IMR-90 (cell line): ENCODE data around the gene ASXL2. TPM values are rescaled to one million over a fixed set of nuclear protein-coding genes. Genes with fewer than 3 reads are reported as not detected.

Experiments
- ATAC-seq: fragments of 200-7000 bp; cut with Tn5 transposase; 2 replicates; pipeline ENCODE4 v1.9.1; 2020; ENCODE audit warnings: low read depth, mild to moderate bottlenecking, moderate library complexity
- BruUV-seq: library from RNA; stranded (reverse); fragments of 400-500 nt; replicated peaks from 2 replicates; lab custom pipeline; 2021; lab: Mats Ljungman, UMichigan
- CTCF ChIA-PET: fragments of 300-600 bp; formaldehyde crosslinking; extraction: SDS; loops from one replicate; lab custom pipeline; 2021; ENCODE audit warnings: antibody characterized with exemption; lab: Yijun Ruan, JAX
- POLR2A ChIA-PET: fragments of 300-600 bp; sonication (Branson Sonifier 250); formaldehyde crosslinking; loops from one replicate; lab custom pipeline; 2022; ENCODE audit warnings: antibody characterized with exemption; ENCODE audit not compliant: unreplicated experiment; lab: Charles Lee
- DNase-seq: peaks from one replicate; pipeline ENCODE4 v3.0.0; 2013
- H2AFZ ChIP-seq: replicated peaks from 2 replicates; pipeline ENCODE3; 2013; ENCODE audit warnings: low read length, mild to moderate bottlenecking; ENCODE audit not compliant: poor library complexity
- H2AK5ac ChIP-seq: 2 replicates; pipeline ENCODE4 v1.6.1; 2013; ENCODE audit warnings: low read depth, low read length, inconsistent platforms
- H2AK9ac ChIP-seq: replicated peaks from 2 replicates; pipeline ENCODE3; 2013; ENCODE audit warnings: mild to moderate bottlenecking, low read depth, low read length, moderate library complexity; ENCODE audit not compliant: poor library complexity
- H2BK120ac ChIP-seq: 2 replicates; pipeline ENCODE4 v1.6.1; 2013; ENCODE audit warnings: low read depth, low read length, inconsistent platforms
- H2BK15ac ChIP-seq: 3 replicates; pipeline ENCODE4 v1.6.1; 2013; ENCODE audit warnings: low read depth, low read length, inconsistent platforms
- H2BK20ac ChIP-seq: 2 replicates; pipeline ENCODE4 v1.6.1; 2013; ENCODE audit warnings: low read depth, mild to moderate bottlenecking, inconsistent platforms, low read length, moderate library complexity
- H2BK5ac ChIP-seq: 2 replicates; pipeline ENCODE4 v1.6.1; 2013; ENCODE audit warnings: mild to moderate bottlenecking, low read depth, low read length, inconsistent platforms; ENCODE audit not compliant: poor library complexity, severe bottlenecking
- H3K14ac ChIP-seq: replicated peaks from 2 replicates; pipeline ENCODE4 v1.6.1; 2013; ENCODE audit warnings: low read depth, low read length, inconsistent platforms
- H3K18ac ChIP-seq: 2 replicates; pipeline ENCODE4 v1.6.1; 2013; ENCODE audit warnings: low read depth, low read length, control low read depth
- H3K23ac ChIP-seq: 2 replicates; pipeline ENCODE4 v1.6.1; 2013; ENCODE audit warnings: low read depth, low read length, inconsistent platforms
- H3K27ac ChIP-seq: 2 replicates; pipeline ENCODE4 v1.5.1; 2013; ENCODE audit warnings: mild to moderate bottlenecking, control low read depth, low read length; ENCODE audit not compliant: insufficient read depth
- H3K27me3 ChIP-seq: 2 replicates; pipeline ENCODE4 v1.6.1; 2013; ENCODE audit warnings: low read length; ENCODE audit not compliant: control insufficient read depth, insufficient read depth
- H3K36me3 ChIP-seq: 2 replicates; pipeline ENCODE4 v1.6.1; 2013; ENCODE audit warnings: low read length, mixed read lengths; ENCODE audit not compliant: control insufficient read depth, insufficient read depth
- H3K4ac ChIP-seq: 2 replicates; pipeline ENCODE4 v1.6.1; 2013; ENCODE audit warnings: low read depth, low read length, inconsistent platforms
- H3K4me1 ChIP-seq: 2 replicates; pipeline ENCODE4 v1.6.1; 2013; ENCODE audit warnings: low read length, mixed read lengths; ENCODE audit not compliant: control insufficient read depth, insufficient read depth
- H3K4me2 ChIP-seq: 2 replicates; pipeline ENCODE4 v1.6.1; 2013; ENCODE audit warnings: low read depth, mild to moderate bottlenecking, control low read depth, low read length, moderate library complexity
- H3K4me3 ChIP-seq: 2 replicates; pipeline ENCODE4 v1.5.1; 2013; ENCODE audit warnings: low read depth, mild to moderate bottlenecking, control low read depth, low read length, moderate library complexity; ENCODE audit not compliant: insufficient read depth
- H3K56ac ChIP-seq: 2 replicates; pipeline ENCODE4 v1.6.1; 2013; ENCODE audit warnings: low read length, inconsistent platforms; ENCODE audit not compliant: insufficient read depth; ENCODE audit errors: extremely low read depth
- H3K79me1 ChIP-seq, 2 experiments: 2 replicates each; pipeline ENCODE4 v1.6.1; 2013; ENCODE audit warnings: low read length in 2 of 2, inconsistent platforms in 1 of 2, low read depth in 1 of 2
- H3K9ac ChIP-seq: 2 replicates; pipeline ENCODE4 v1.6.1; 2013; ENCODE audit warnings: low read depth, low read length, control low read depth
- H3K9me1 ChIP-seq: 2 replicates; pipeline ENCODE4 v1.6.1; 2013; ENCODE audit warnings: low read length, inconsistent platforms; ENCODE audit not compliant: insufficient read depth
- H3K9me3 ChIP-seq: 2 replicates; pipeline ENCODE4 v1.6.1; 2013; ENCODE audit warnings: low read length; ENCODE audit not compliant: control insufficient read depth, insufficient read depth
- H4K20me1 ChIP-seq: 2 replicates; pipeline ENCODE4 v1.6.1; 2013; ENCODE audit warnings: low read length, inconsistent platforms; ENCODE audit not compliant: insufficient read depth
- H4K5ac ChIP-seq: 2 replicates; pipeline ENCODE4 v1.6.1; 2013; ENCODE audit warnings: mild to moderate bottlenecking, low read depth, low read length, control low read depth
- H4K8ac ChIP-seq, 2 experiments: 2 replicates each; pipeline ENCODE4 v1.6.1; 2013; ENCODE audit warnings: low read depth in 2 of 2, low read length in 2 of 2, control low read depth in 1 of 2, inconsistent platforms in 1 of 2
- H4K91ac ChIP-seq: 2 replicates; pipeline ENCODE4 v1.6.1; 2013; ENCODE audit warnings: low read depth, low read length, inconsistent platforms; ENCODE audit not compliant: insufficient read depth
- ELK1 ChIP-seq: fragments of 150-350 bp; IDR thresholded peaks from 2 replicates; pipeline ENCODE4 v1.6.1; 2016; ENCODE audit warnings: low read depth, mild to moderate bottlenecking, low read length, moderate library complexity, borderline replicate concordance
- MAFK ChIP-seq: IDR thresholded peaks from 2 replicates; pipeline ENCODE4 v1.6.1; 2012; ENCODE audit warnings: low read depth, low read length, improper control_type of control experiment
- MXI1 ChIP-seq: IDR thresholded peaks from 2 replicates; pipeline ENCODE4 v1.6.1; 2012; ENCODE audit warnings: low read depth, mild to moderate bottlenecking, low read length, moderate library complexity, borderline replicate concordance
- POLR2A ChIP-seq: IDR thresholded peaks from 2 replicates; pipeline ENCODE4 v1.6.1; 2012; ENCODE audit warnings: mild to moderate bottlenecking, low read depth, low read length
- RCOR1 ChIP-seq: IDR thresholded peaks from 2 replicates; pipeline ENCODE4 v1.6.1; 2012; ENCODE audit warnings: mild to moderate bottlenecking, low read length, improper control_type of control experiment; ENCODE audit not compliant: insufficient replicate concordance
- RFX5 ChIP-seq: IDR thresholded peaks from 2 replicates; pipeline ENCODE4 v1.8.0; 2012; ENCODE audit warnings: low read depth, mild to moderate bottlenecking, low read length, moderate library complexity
- USF2 ChIP-seq: fragments of 150-350 bp; IDR thresholded peaks from 2 replicates; pipeline ENCODE4 v1.6.1; 2017; ENCODE audit warnings: mild to moderate bottlenecking, antibody characterized with exemption, low read length, low read depth
- WGBS, 2 experiments: methylation state at CpG; one replicate each; pipeline versions ENCODE4 v1.1.5 to v1.1.7; 2013; ENCODE audit warnings: missing lambda C conversion rate in 2 of 2; ENCODE audit not compliant: insufficient read length in 1 of 2; ENCODE audit errors: extremely low coverage in 2 of 2; 5-methylcytosine and 5-hydroxymethylcytosine counted together
- dilution Hi-C: fragments of 300-500 bp; cut with HindIII; formaldehyde crosslinking; loops from one replicate; pipeline ENCODE4 v1.14.3; 2018; ENCODE audit warnings: low sequenced_read_pairs; ENCODE audit not compliant: unreplicated experiment
- in situ Hi-C: fragments of 300-500 bp; cut with MboI; formaldehyde crosslinking; loops from 3 replicates; pipeline ENCODE4 v1.14.3; 2019; ENCODE audit warnings: low sequenced_read_pairs, inconsistent platforms, mixed read lengths
- intact Hi-C: fragments of 100-400 bp; cut with micrococcal nuclease; formaldehyde crosslinking; loops from 2 replicates; pipeline ENCODE4 v1.10.0; 2022
- polyA plus RNA-seq, 3 experiments: library from polyadenylated mRNA; depleted of rRNA; stranded (reverse); fragments of >200 nt; gene quantifications; 2 replicates each; pipeline ENCODE4 v1.2.3, GENCODE V29; 2012; ENCODE audit warnings: low replicate concordance in 1 of 3
- total RNA-seq: library from RNA; depleted of rRNA; stranded (reverse); fragments of >200 nt; gene quantifications from 2 replicates; pipeline ENCODE4 v1.2.3, GENCODE V29; 2012

Gene ASXL2
- total and polyA plus RNA-seq, 2 of the 4 experiments (the other 2 are of a cell fraction), result 5.3 to 8.1 TPM

- CTCF ChIA-PET, result no interaction called here
- Histone ChIP-seq H3K9ac (no peak overlapping the region), H2BK5ac (no peak overlapping the region), H3K4me1 (no peaks in the 10 kb centered on the region), H3K18ac (no peak overlapping the region), H2AK9ac (no peak overlapping the region), H3K23ac (no peak overlapping the region), H2BK15ac (no peak overlapping the region), H4K8ac (no peak overlapping the region), H3K27ac (no peak overlapping the region), H3K9me1 (no peaks in the 10 kb centered on the region), H3K14ac (no peak overlapping the region), H3K79me1 (no peaks in the 10 kb centered on the region), H3K4me2 (no peak overlapping the region), H3K27me3 (peaks cover 9% of the 10 kb centered on the region), H4K5ac (no peak overlapping the region), H2AK5ac (no peak overlapping the region), H4K91ac (no peak overlapping the region), H3K36me3 (no peaks in the 10 kb centered on the region), H4K20me1 (no peaks in the 10 kb centered on the region), H3K9me3 (no peaks in the 10 kb centered on the region), H3K4me3 (no peak overlapping the region), H3K56ac (no peak overlapping the region), H3K4ac (no peak overlapping the region), H2AFZ (no peak overlapping the region), H2BK20ac (no peak overlapping the region), H2BK120ac (no peak overlapping the region)
- in situ Hi-C loops (no loop called here), intact Hi-C loops (no loop called here), dilution Hi-C loops (no loop called here)
- whole genome bisulfite sequencing, 2 experiments, result no CpG with 5 or more reads among the region's 7 CpGs
- BruUV-seq, result no TSS peak
- DNase-seq (no peak), ATAC-seq (no peak)
- POLR2A ChIA-PET, result no interaction called here
- TF ChIP-seq USF2 (no peak), RCOR1 (no peak), POLR2A (no peak), MAFK (no peak), ELK1 (no peak), MXI1 (no peak), RFX5 (no peak)
Observed at GRCh38 chr2:25728559-25728958, 149.7 kb downstream of the ASXL2 start.
